CD8-positive, alpha-beta memory T cell (primary cell): ENCODE results near the gene PIK3R6. TPM values are rescaled to one million over a fixed set of nuclear protein-coding genes. Genes with fewer than 3 reads are reported as not detected.

ENCODE experiments used
- polyA plus RNA-seq: library from polyadenylated mRNA; unstranded; fragments of 300-500 nt; fragmentation: Illumina TruSeq; gene quantifications from one replicate; pipeline ENCODE4 v1.2.3, GENCODE V29; 2021
- total RNA-seq, 2 experiments: library from RNA; stranded (reverse); gene quantifications; one replicate each; pipeline ENCODE4 v1.2.3, GENCODE V29; 2021

The PIK3R6 gene
- total and polyA plus RNA-seq, 3 experiments from 2014 or later, result 0.18 to 0.61 (median 0.35) TPM

Other genes starting within 250 kb of the PIK3R6 start
- gene MYH10, start 236.9 kb downstream of the PIK3R6 start, total RNA-seq, result 1 to 10 TPM; 6.7 to 7.5 TPM
- 2.4 TPM for gene MYH10, start 236.9 kb downstream of the PIK3R6 start, polyA plus RNA-seq
- gene CCDC42, start 122.8 kb downstream of the PIK3R6 start, total RNA-seq, result under 1 TPM; 0.22 to 0.31 TPM
- gene CCDC42, start 122.8 kb downstream of the PIK3R6 start, polyA plus RNA-seq, result not detected
- not detected for gene SPDYE4, start 109.1 kb downstream of the PIK3R6 start, total RNA-seq
- not detected for gene SPDYE4, start 109.1 kb downstream of the PIK3R6 start, polyA plus RNA-seq
- not detected for gene MFSD6L, start 68.3 kb downstream of the PIK3R6 start, total RNA-seq
- not detected for gene MFSD6L, start 68.3 kb downstream of the PIK3R6 start, polyA plus RNA-seq
- 10 to 100 TPM; 28.6 to 30.2 TPM for gene PIK3R5, start 98.0 kb upstream of the PIK3R6 start, total RNA-seq
- gene PIK3R5, start 98.0 kb upstream of the PIK3R6 start, polyA plus RNA-seq, result 71.6 TPM
- gene NTN1, start 153.8 kb upstream of the PIK3R6 start, total RNA-seq, result under 1 TPM; 0.24 to 0.33 TPM
- gene NTN1, start 153.8 kb upstream of the PIK3R6 start, polyA plus RNA-seq, result not detected